ENCODE data around the gene KIF6.

Gene KIF6

GRCh38 chr6:39362487-39362865, 362.7 kb downstream of the KIF6 start:
- Histone ChIP-seq H3K36me3 (ENCODE audit: insufficient read depth, low read length) (no peaks in the 10 kb centered on the region), H3K9me3 (replicated peaks; ENCODE audit: low read length) (no peaks in the 10 kb centered on the region), H3K9ac (ENCODE audit: low read depth, low read length) (no peak overlapping the region), H3K4me3 (ENCODE audit: low read length) (no peak overlapping the region), H3K27me3 (ENCODE audit: control insufficient read depth, insufficient read depth, low read length) (no peaks in the 10 kb centered on the region), H3K4me1 (ENCODE audit: control insufficient read depth, insufficient read depth, low read length) (peaks cover 7% of the 10 kb centered on the region), H3K4me2 (ENCODE audit: low read length) (peak overlapping the region; percentile 40)

- Histone ChIP-seq H3K27me3 (ENCODE audit: control insufficient read depth, insufficient read depth, low read length) (no peaks in the 10 kb centered on the region), H3K4me2 (ENCODE audit: low read length) (peak overlapping the region; percentile 40), H3K36me3 (ENCODE audit: insufficient read depth, low read length) (no peaks in the 10 kb centered on the region), H3K4me1 (ENCODE audit: control insufficient read depth, insufficient read depth, low read length) (peaks cover 7% of the 10 kb centered on the region), H3K9ac (ENCODE audit: low read depth, low read length) (no peak overlapping the region), H3K9me3 (replicated peaks; ENCODE audit: low read length) (no peaks in the 10 kb centered on the region), H3K4me3 (ENCODE audit: low read length) (no peak overlapping the region)
Observed at GRCh38 chr6:39361657-39362486, 363.3 kb downstream of the KIF6 start.

GRCh38 chr6:39360378-39360777, 364.8 kb downstream of the KIF6 start:
- Histone ChIP-seq H3K9me3 (replicated peaks; ENCODE audit: low read length) (no peaks in the 10 kb centered on the region), H3K4me3 (ENCODE audit: low read length) (no peak overlapping the region), H3K36me3 (ENCODE audit: insufficient read depth, low read length) (no peaks in the 10 kb centered on the region), H3K9ac (ENCODE audit: low read depth, low read length) (no peak overlapping the region), H3K27me3 (ENCODE audit: control insufficient read depth, insufficient read depth, low read length) (no peaks in the 10 kb centered on the region), H3K4me2 (ENCODE audit: low read length) (no peak overlapping the region), H3K4me1 (ENCODE audit: control insufficient read depth, insufficient read depth, low read length) (peaks cover 4% of the 10 kb centered on the region)

- no peak overlapping the region for H3K4me3 ChIP-seq (ENCODE audit: low read length)
- peaks cover 4% of the 10 kb centered on the region for H3K4me1 ChIP-seq (ENCODE audit: control insufficient read depth, insufficient read depth, low read length)
- H3K9ac ChIP-seq (ENCODE audit: low read depth, low read length): no peak overlapping the region
- no peak overlapping the region for H3K4me2 ChIP-seq (ENCODE audit: low read length)
- H3K36me3 ChIP-seq (ENCODE audit: insufficient read depth, low read length): no peaks in the 10 kb centered on the region
- H3K27me3 ChIP-seq (ENCODE audit: control insufficient read depth, insufficient read depth, low read length): peaks cover 6% of the 10 kb centered on the region
- H3K9me3 ChIP-seq (replicated peaks; ENCODE audit: low read length): no peaks in the 10 kb centered on the region
Observed at GRCh38 chr6:39357998-39358686, 367.1 kb downstream of the KIF6 start.

GRCh38 chr6:39353698-39354315, 371.4 kb downstream of the KIF6 start:
- no peak overlapping the region for H3K4me2 ChIP-seq (ENCODE audit: low read length)
- H3K36me3 ChIP-seq (ENCODE audit: insufficient read depth, low read length): no peaks in the 10 kb centered on the region
- H3K27me3 ChIP-seq (ENCODE audit: control insufficient read depth, insufficient read depth, low read length): peaks cover 11% of the 10 kb centered on the region
- H3K4me3 ChIP-seq (ENCODE audit: low read length): no peak overlapping the region
- no peak overlapping the region for H3K9ac ChIP-seq (ENCODE audit: low read depth, low read length)
- no peaks in the 10 kb centered on the region for H3K4me1 ChIP-seq (ENCODE audit: control insufficient read depth, insufficient read depth, low read length)
- H3K9me3 ChIP-seq (replicated peaks; ENCODE audit: low read length): no peaks in the 10 kb centered on the region

- H3K4me2 ChIP-seq (ENCODE audit: low read length): no peak overlapping the region
- peaks cover 11% of the 10 kb centered on the region for H3K27me3 ChIP-seq (ENCODE audit: control insufficient read depth, insufficient read depth, low read length)
- no peaks in the 10 kb centered on the region for H3K4me1 ChIP-seq (ENCODE audit: control insufficient read depth, insufficient read depth, low read length)
- H3K9ac ChIP-seq (ENCODE audit: low read depth, low read length): no peak overlapping the region
- no peaks in the 10 kb centered on the region for H3K36me3 ChIP-seq (ENCODE audit: insufficient read depth, low read length)
- no peaks in the 10 kb centered on the region for H3K9me3 ChIP-seq (replicated peaks; ENCODE audit: low read length)
- H3K4me3 ChIP-seq (ENCODE audit: low read length): no peak overlapping the region
Observed at GRCh38 chr6:39350723-39351505, 374.3 kb downstream of the KIF6 start.

- Histone ChIP-seq H3K9me3 (replicated peaks; ENCODE audit: low read length) (no peaks in the 10 kb centered on the region), H3K27me3 (ENCODE audit: control insufficient read depth, insufficient read depth, low read length) (peaks cover 8% of the 10 kb centered on the region), H3K9ac (ENCODE audit: low read depth, low read length) (no peak overlapping the region), H3K4me1 (ENCODE audit: control insufficient read depth, insufficient read depth, low read length) (no peaks in the 10 kb centered on the region), H3K4me3 (ENCODE audit: low read length) (no peak overlapping the region), H3K4me2 (ENCODE audit: low read length) (no peak overlapping the region), H3K36me3 (ENCODE audit: insufficient read depth, low read length) (no peaks in the 10 kb centered on the region)
Observed at GRCh38 chr6:39348740-39349139, 376.5 kb downstream of the KIF6 start.

- no peaks in the 10 kb centered on the region for H3K36me3 ChIP-seq (ENCODE audit: insufficient read depth, low read length)
- H3K4me2 ChIP-seq (ENCODE audit: low read length): no peak overlapping the region
- peaks cover 5% of the 10 kb centered on the region for H3K27me3 ChIP-seq (ENCODE audit: control insufficient read depth, insufficient read depth, low read length)
- no peaks in the 10 kb centered on the region for H3K4me1 ChIP-seq (ENCODE audit: control insufficient read depth, insufficient read depth, low read length)
- no peaks in the 10 kb centered on the region for H3K9me3 ChIP-seq (replicated peaks; ENCODE audit: low read length)
- H3K4me3 ChIP-seq (ENCODE audit: low read length): no peak overlapping the region
- no peak overlapping the region for H3K9ac ChIP-seq (ENCODE audit: low read depth, low read length)
Observed at GRCh38 chr6:39347906-39348585, 377.2 kb downstream of the KIF6 start.

- H3K9me3 ChIP-seq (replicated peaks; ENCODE audit: low read length): no peaks in the 10 kb centered on the region
- H3K9ac ChIP-seq (ENCODE audit: low read depth, low read length): no peak overlapping the region
- H3K36me3 ChIP-seq (ENCODE audit: insufficient read depth, low read length): no peaks in the 10 kb centered on the region
Observed at GRCh38 chr6:39347206-39347605, 378.0 kb downstream of the KIF6 start.

GRCh38 chr6:39344821-39345280, 380.4 kb downstream of the KIF6 start:
- Histone ChIP-seq H3K4me1 (ENCODE audit: control insufficient read depth, insufficient read depth, low read length) (no peaks in the 10 kb centered on the region), H3K36me3 (ENCODE audit: insufficient read depth, low read length) (no peaks in the 10 kb centered on the region), H3K4me2 (ENCODE audit: low read length) (no peak overlapping the region), H3K9ac (ENCODE audit: low read depth, low read length) (no peak overlapping the region), H3K9me3 (replicated peaks; ENCODE audit: low read length) (no peaks in the 10 kb centered on the region), H3K27me3 (ENCODE audit: control insufficient read depth, insufficient read depth, low read length) (peaks cover 5% of the 10 kb centered on the region), H3K4me3 (ENCODE audit: low read length) (no peak overlapping the region)

More at GRCh38 chr6:39347206-39347605, 378.0 kb downstream of the KIF6 start:
- no peaks in the 10 kb centered on the region for H3K4me1 ChIP-seq (ENCODE audit: control insufficient read depth, insufficient read depth, low read length)
- peaks cover 5% of the 10 kb centered on the region for H3K27me3 ChIP-seq (ENCODE audit: control insufficient read depth, insufficient read depth, low read length)
- H3K4me2 ChIP-seq (ENCODE audit: low read length): no peak overlapping the region
- no peak overlapping the region for H3K4me3 ChIP-seq (ENCODE audit: low read length)
